ENCODE measurements around the gene CTNNAL1. TPM values are rescaled to one million over a fixed set of nuclear protein-coding genes. Genes with fewer than 3 reads are reported as not detected.

CTNNAL1 gene
- total RNA-seq, 2 donors from 2014 or later, result 98.9 to 120 TPM

GRCh38 chr9:109033941-109034700 is 20.8 kb upstream of the CTNNAL1 start:
- Histone ChIP-seq H3K36me3 (peaks cover 27% of the 10 kb centered on the region), H3K4me3 (no peak overlapping the region), H3K27me3 (no peaks in the 10 kb centered on the region), H3K4me1 (peaks cover 0 to 19% of the 10 kb centered on the region in 2 donors), H3K9me3 (no peaks in the 10 kb centered on the region), H3K27ac (no peak overlapping the region)
- DNase-seq (ENCODE audit: low spot score), result no peak
- TF ChIP-seq, protein P1, sequence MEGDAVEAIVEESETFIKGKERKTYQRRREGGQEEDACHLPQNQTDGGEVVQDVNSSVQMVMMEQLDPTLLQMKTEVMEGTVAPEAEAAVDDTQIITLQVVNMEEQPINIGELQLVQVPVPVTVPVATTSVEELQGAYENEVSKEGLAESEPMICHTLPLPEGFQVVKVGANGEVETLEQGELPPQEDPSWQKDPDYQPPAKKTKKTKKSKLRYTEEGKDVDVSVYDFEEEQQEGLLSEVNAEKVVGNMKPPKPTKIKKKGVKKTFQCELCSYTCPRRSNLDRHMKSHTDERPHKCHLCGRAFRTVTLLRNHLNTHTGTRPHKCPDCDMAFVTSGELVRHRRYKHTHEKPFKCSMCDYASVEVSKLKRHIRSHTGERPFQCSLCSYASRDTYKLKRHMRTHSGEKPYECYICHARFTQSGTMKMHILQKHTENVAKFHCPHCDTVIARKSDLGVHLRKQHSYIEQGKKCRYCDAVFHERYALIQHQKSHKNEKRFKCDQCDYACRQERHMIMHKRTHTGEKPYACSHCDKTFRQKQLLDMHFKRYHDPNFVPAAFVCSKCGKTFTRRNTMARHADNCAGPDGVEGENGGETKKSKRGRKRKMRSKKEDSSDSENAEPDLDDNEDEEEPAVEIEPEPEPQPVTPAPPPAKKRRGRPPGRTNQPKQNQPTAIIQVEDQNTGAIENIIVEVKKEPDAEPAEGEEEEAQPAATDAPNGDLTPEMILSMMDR (IDR thresholded peaks at IDR 0.05), result no peak

GRCh38 chr9:109031241-109031640 is 17.9 kb upstream of the CTNNAL1 start:
- H3K9me3 ChIP-seq, result no peaks in the 10 kb centered on the region
- H3K36me3 ChIP-seq, result peaks cover 15% of the 10 kb centered on the region
- DNase-seq (ENCODE audit: low spot score), result no peak

DNA sequence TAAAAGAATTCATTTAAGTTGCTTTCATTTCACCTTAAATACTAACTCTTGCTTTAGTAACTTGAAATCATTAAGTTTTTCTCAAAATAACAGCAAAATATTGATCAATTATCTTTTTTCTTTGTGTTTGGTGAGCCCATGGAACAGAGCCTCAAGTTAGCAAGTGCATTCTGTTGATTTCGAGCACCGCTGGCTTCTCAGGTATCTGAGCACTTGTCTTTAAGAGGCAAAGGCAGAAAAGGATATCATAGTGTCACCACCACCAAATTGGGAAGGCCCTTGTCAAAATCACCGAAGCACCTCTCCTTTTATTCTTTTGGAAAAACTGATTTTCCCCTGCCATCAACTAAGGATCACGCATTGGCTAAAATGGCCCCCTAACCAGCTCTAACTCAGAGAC is 17.1 kb upstream of the CTNNAL1 start:
- Histone ChIP-seq H3K27me3 (no peaks in the 10 kb centered on the region), H3K4me3 (no peak overlapping the region), H3K27ac (no peak overlapping the region), H3K9me3 (no peaks in the 10 kb centered on the region), H3K36me3 (peaks cover 15% of the 10 kb centered on the region), H3K4me1 (peaks cover 0 to 21% of the 10 kb centered on the region in 2 donors)
- no peak for DNase-seq (ENCODE audit: low spot score)
- TF ChIP-seq, protein P1 (IDR thresholded peaks at IDR 0.05), result no peak

More at GRCh38 chr9:109031241-109031640, 17.9 kb upstream of the CTNNAL1 start:
- Histone ChIP-seq H3K27me3 (no peaks in the 10 kb centered on the region), H3K4me1 (peaks cover 0 to 24% of the 10 kb centered on the region in 2 donors), H3K4me3 (no peak overlapping the region), H3K27ac (no peak overlapping the region)
- TF ChIP-seq, protein P1 (IDR thresholded peaks at IDR 0.05), result no peak

DNA sequence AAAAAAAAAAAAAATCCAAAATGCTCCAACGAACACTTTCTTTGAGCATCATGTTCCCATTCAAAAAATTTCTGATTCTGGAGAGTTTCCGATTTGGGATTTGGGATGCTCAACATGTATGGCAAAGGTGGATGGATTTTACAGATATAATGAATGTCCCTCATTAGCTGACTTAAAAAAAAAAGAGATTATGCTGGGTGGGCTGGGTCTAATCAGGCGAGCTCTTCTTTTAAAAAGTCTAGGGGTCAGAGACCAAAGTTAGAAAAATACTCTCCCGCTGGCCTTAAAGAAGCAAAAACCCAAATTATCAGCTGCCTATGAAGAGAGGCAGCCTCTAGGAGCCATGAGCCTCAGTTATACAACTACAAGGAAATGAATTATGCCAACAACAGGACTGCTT is 15.2 kb upstream of the CTNNAL1 start:
- no peak overlapping the region for H3K27ac ChIP-seq
- H3K4me1 ChIP-seq, result peaks cover 0 to 25% of the 10 kb centered on the region in 2 donors

GRCh38 chr9:109027176-109027575 is 13.9 kb upstream of the CTNNAL1 start:
- TF ChIP-seq, protein P1 (IDR thresholded peaks at IDR 0.05), result no peak
- Histone ChIP-seq H3K9me3 (no peaks in the 10 kb centered on the region), H3K4me3 (no peak overlapping the region), H3K27me3 (no peaks in the 10 kb centered on the region), H3K4me1 (peaks cover 0 to 37% of the 10 kb centered on the region in 2 donors), H3K27ac (peak overlapping the region; percentile 1 to 14), H3K36me3 (peaks cover 3% of the 10 kb centered on the region)
- DNase-seq (ENCODE audit: low spot score), result no peak

More for the DNA sequence above, 15.2 kb upstream of the CTNNAL1 start:
- H3K9me3 ChIP-seq, result no peaks in the 10 kb centered on the region
- H3K27me3 ChIP-seq, result no peaks in the 10 kb centered on the region
- no peak for DNase-seq (ENCODE audit: low spot score)
- peaks cover 15% of the 10 kb centered on the region for H3K36me3 ChIP-seq
- TF ChIP-seq, protein P1 (IDR thresholded peaks at IDR 0.05), result no peak
- no peak overlapping the region for H3K4me3 ChIP-seq
